Measurements from ENCODE around the gene CNPPD1. TPM values are rescaled to one million over a fixed set of nuclear protein-coding genes. Genes with fewer than 3 reads are reported as not detected.
A peak's percentile ranks its signal among the peaks of the same experiment; 100 is the strongest.

Gene CNPPD1
- total RNA-seq, 1 donor from 2014 or later = 38.9 TPM

DNA sequence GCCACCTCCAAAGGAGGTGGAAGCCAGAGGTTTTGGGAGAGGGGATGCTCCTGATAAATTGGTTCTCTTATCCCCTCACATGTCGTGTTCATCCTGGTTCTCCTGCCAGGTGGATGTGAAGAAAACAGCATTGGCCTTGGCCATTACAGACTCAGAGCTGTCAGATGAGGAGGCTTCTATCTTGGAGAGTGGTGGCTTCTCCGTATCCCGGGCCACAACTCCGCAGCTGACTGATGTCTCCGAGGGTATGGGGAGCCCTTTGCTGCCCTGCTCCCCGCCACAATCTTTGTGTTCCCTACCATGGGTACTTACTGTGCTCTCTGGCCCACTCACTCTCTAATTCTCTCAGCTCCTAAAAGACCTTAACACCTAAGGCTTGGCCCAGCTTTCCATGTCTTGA is 4.8 kb upstream of the CNPPD1 start:
- peaks cover 10% of the 10 kb centered on the region for H3K36me3 Mint-ChIP-seq (ENCODE audit: insufficient read depth)
- H3K4me1 Mint-ChIP-seq (ENCODE audit: low read depth) = peaks cover 12% of the 10 kb centered on the region
- H3K4me3 Mint-ChIP-seq (ENCODE audit: low read depth) = no peak overlapping the region
- no peak overlapping the region for H3K27ac Mint-ChIP-seq
- no peaks in the 10 kb centered on the region for H3K27me3 Mint-ChIP-seq
- H3K9me3 Mint-ChIP-seq (ENCODE audit: low read depth) = no peaks in the 10 kb centered on the region
- TF ChIP-seq, protein P1, sequence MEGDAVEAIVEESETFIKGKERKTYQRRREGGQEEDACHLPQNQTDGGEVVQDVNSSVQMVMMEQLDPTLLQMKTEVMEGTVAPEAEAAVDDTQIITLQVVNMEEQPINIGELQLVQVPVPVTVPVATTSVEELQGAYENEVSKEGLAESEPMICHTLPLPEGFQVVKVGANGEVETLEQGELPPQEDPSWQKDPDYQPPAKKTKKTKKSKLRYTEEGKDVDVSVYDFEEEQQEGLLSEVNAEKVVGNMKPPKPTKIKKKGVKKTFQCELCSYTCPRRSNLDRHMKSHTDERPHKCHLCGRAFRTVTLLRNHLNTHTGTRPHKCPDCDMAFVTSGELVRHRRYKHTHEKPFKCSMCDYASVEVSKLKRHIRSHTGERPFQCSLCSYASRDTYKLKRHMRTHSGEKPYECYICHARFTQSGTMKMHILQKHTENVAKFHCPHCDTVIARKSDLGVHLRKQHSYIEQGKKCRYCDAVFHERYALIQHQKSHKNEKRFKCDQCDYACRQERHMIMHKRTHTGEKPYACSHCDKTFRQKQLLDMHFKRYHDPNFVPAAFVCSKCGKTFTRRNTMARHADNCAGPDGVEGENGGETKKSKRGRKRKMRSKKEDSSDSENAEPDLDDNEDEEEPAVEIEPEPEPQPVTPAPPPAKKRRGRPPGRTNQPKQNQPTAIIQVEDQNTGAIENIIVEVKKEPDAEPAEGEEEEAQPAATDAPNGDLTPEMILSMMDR (IDR thresholded peaks at IDR 0.05; ENCODE audit: unreplicated experiment) = no peak
- DNase-seq (ENCODE audit: low spot score, unreplicated experiment) = no peak

DNA sequence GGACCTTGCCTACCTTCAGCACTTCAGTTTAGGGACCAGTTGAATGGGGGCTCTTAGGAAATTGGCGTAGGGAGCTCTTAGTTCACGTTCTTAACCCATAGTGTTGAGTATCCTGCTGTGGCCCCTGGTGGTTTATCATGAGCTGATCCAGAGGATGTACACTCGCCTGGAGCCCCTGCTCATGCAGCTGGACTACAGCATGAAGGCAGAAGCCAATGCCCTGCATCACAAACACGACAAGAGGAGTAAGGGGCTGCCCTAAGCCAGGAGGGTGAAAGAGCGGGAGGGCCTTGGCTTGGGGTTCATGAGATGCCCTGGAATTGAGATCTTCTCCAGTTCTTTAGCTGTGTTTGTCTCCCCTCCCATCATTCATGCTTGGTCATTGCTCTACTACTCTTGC is 4.2 kb upstream of the CNPPD1 start:
- no peaks in the 10 kb centered on the region for H3K9me3 Mint-ChIP-seq (ENCODE audit: low read depth)
- no peaks in the 10 kb centered on the region for H3K27me3 Mint-ChIP-seq
- no peak overlapping the region for H3K27ac Mint-ChIP-seq
- TF ChIP-seq, protein P1 (IDR thresholded peaks at IDR 0.05; ENCODE audit: unreplicated experiment) = no peak
- no peak overlapping the region for H3K4me3 Mint-ChIP-seq (ENCODE audit: low read depth)
- DNase-seq (ENCODE audit: low spot score, unreplicated experiment) = no peak
- peaks cover 10% of the 10 kb centered on the region for H3K36me3 Mint-ChIP-seq (ENCODE audit: insufficient read depth)
- H3K4me1 Mint-ChIP-seq (ENCODE audit: low read depth) = peaks cover 13% of the 10 kb centered on the region

DNA sequence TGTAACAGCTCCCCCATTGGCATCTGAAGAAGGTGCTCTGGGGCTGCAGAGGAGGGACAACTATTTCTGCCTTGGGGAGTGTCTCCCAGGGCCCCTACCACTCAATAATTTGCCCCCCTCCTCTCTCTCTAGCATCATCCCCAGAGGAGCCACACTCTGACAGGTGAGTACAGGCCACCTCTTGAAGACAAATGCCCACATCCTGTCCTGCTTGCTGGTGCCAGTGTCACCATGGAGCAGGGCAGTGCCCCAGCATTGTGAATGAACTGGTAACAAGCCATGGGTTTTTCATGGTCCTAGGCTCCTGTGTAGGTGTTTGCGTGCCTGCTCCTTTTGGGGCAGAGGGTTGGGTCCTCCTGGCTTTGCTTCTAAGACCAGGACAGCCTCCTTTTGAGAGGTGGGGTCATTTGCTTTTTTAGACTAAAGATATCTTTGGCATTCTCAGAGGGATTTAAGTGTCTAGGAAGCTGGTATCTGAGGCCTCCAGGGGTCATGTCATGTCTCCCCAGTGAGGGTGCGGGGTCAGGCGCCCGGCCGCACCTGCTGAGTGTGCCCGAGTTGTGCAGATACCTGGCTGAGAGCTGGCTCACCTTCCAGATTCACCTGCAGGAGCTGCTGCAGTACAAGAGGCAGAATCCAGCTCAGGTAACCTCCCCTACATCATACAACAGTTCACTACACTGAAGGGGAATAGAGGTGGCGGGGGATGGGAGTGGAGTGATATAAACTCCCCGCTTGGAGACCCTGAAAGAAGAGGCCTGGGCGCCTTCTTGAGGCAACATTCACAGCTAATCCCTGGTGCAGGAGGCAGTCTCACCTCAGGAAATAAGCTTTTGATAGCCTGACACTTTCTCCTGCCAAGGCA is 3.1 kb upstream of the CNPPD1 start:
- Mint-ChIP-seq H3K27me3 (no peaks in the 10 kb centered on the region), H3K4me3 (ENCODE audit: low read depth) (peak overlapping the region; percentile 79), H3K4me1 (ENCODE audit: low read depth) (peaks cover 18% of the 10 kb centered on the region), H3K9me3 (ENCODE audit: low read depth) (no peaks in the 10 kb centered on the region), H3K36me3 (ENCODE audit: insufficient read depth) (peaks cover 7% of the 10 kb centered on the region), H3K27ac (no peak overlapping the region)
- no peak for DNase-seq (ENCODE audit: low spot score, unreplicated experiment)
- TF ChIP-seq, protein P1 (IDR thresholded peaks at IDR 0.05; ENCODE audit: unreplicated experiment) = no peak

DNA sequence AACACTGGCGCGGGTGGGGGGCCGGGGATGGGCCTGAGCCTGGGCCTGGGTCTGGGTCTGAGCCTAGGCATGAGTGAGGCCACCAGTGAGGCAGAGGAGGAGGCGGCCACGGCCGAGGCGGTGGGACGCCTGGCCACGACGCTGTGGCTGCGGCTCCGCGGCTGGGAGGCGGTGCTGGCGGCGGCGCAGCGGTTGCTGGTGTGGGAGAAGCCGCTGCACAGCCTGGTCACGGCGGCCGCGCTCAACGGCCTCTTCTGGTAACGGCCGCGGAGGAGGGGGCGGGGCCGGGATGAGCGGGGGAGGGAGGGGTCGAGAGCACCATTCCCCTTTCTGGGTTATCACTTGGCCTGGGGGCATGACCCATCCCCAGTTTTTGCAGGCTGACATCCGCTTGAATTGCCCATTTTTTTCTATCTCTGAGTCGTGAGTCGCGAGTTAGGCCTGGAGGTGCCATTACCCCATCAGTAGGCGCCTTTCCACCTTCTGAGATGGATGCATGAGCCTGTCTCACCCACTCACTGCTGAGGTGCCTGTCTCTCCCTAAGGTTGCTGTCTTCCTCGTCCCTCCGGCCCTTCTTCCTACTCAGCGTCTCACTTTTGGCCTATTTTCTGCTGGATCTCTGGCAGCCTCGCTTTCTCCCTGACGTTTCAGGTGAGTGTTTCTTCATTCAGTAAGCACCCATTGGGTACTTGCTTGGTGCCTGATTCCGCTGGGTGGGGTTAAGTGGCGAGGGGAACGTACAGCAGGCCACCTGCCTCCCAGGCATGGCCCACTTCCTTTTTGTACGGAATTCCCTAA is 1.9 kb upstream of the CNPPD1 start:
- Mint-ChIP-seq H3K27me3 (no peaks in the 10 kb centered on the region), H3K27ac (peak overlapping the region; percentile 78), H3K9me3 (ENCODE audit: low read depth) (no peaks in the 10 kb centered on the region), H3K4me3 (ENCODE audit: low read depth) (peak overlapping the region; percentile 79), H3K4me1 (ENCODE audit: low read depth) (peaks cover 20% of the 10 kb centered on the region), H3K36me3 (ENCODE audit: insufficient read depth) (peaks cover 10% of the 10 kb centered on the region)
- no peak for DNase-seq (ENCODE audit: low spot score, unreplicated experiment)
- TF ChIP-seq, protein P1 (IDR thresholded peaks at IDR 0.05; ENCODE audit: unreplicated experiment) = no peak

DNA sequence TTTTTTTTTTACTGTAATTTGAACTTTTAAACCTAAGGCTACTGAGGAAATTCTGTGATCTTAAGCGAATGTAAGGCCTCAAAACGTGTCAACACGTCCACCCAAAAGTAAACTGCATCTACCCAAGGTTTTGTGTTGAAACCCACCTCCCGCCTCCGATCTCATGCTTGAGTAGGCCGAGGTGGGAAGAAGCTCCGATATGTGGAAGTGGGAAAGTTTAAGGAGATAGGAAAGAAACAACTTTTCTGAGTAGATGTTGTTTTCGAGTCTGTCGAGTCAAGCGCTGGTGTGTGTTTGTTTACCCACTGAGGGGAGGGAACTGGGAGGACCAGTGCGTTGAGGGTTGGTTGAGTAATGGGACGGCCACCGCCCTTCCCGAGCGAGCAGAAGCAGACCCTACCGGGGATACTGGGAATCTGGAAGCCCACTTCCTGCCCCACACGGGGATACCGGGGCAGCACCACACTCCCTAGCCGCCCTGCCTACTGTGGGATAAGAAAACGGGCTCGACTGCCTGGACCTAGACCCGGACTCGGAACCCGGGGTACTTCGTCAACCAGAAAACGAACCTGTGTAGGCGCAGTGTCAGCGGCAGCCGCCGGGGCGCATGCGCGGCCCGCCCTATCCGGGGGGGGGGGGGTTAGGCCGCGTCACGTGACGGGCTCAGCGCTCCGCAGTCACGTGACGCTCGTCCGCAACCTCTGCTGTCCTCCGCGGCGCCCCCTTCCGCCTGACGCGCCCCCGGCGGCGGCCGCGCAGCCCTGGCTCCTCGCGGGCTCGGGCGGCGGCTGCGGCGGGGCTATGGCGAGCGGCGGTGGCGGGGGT is 1.0 kb upstream of the CNPPD1 start, which contains the start of gene RETREG2:
Gene RETREG2 (plus strand): TSS at position 724 of the 825 bp plus-strand sequence. CDS start 78 bp downstream, at position 802.
- Mint-ChIP-seq H3K4me1 (ENCODE audit: low read depth) (peaks cover 20% of the 10 kb centered on the region), H3K9me3 (ENCODE audit: low read depth) (no peaks in the 10 kb centered on the region), H3K4me3 (ENCODE audit: low read depth) (peak within 1 kb of the TSS; percentile 87), H3K27me3 (no peaks in the 10 kb centered on the region), H3K27ac (peak within 1 kb of the TSS; percentile 97), H3K36me3 (ENCODE audit: insufficient read depth) (peaks cover 8% of the 10 kb centered on the region)
- DNase-seq (ENCODE audit: low spot score, unreplicated experiment) = peak; percentile 81
- TF ChIP-seq, protein P1 (IDR thresholded peaks at IDR 0.05; ENCODE audit: unreplicated experiment) = peak; percentile 54
